Lower leg skin (tissue), 3 donors: ENCODE data around the gene KLK7.

Experiments
- CTCF ChIP-seq, 3 donors: fragments of 450-650 bp; IDR thresholded peaks; one replicate each; pipeline ENCODE4 v1.5.1; 2016; ENCODE audit warnings: antibody characterized with exemption in 3 of 3, mild to moderate bottlenecking in 3 of 3, moderate library complexity in 2 of 3
- POLR2A ChIP-seq, 2 donors: fragments of 450-650 bp; IDR thresholded peaks; one replicate each; pipeline ENCODE4 v1.6.1; 2016 to 2017; ENCODE audit warnings: antibody characterized with exemption in 2 of 2, mild to moderate bottlenecking in 1 of 2, moderate library complexity in 1 of 2

DNA sequence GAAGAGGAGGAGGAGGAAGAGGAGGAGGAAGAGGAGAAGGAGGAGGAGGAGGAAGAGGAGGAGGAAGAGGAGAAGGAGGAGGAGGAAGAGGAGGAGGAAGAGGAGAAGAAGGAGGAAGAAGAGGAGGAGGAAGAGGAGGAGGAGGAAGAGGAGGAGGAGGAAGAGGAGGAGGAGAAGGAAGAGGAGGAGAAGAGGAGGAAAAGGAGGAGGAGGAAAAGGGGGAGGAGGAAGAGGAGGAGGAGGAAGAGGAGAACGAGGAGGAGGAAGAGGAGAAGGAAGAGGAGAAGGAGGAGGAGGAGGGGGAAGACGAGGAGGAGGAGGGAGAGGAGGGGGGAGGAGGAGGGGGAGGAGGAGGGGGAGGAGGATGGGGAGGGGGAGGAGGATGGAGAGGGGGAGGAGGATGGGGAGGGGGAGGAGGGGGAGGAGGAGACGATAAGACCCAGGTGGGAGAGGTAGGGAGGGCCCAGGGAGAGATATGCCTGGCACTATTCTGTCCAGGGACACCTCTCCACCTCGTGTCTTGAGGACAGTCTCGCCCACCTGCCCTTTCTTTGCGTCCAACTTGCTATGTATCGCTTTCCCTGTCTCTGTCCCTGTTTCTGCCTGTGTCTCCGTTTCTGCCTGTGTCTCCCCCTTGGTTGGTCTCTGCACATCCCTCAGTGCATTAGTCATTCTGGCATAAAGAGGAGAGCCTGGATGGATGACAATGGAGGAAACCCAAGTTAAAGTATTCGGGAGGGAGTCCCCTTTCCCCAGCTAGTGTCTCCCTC, 23.8 kb downstream of the KLK7 start:
- TF ChIP-seq CTCF (IDR thresholded peaks at IDR 0.05): no peak
- no peak for TF ChIP-seq POLR2A (IDR thresholded peaks at IDR 0.05)
